Neural cell (in vitro differentiated cells): ENCODE data around the gene WBP4. TPM values are rescaled to one million over a fixed set of nuclear protein-coding genes. Genes with fewer than 3 reads are reported as not detected.
A peak's percentile ranks its signal among the peaks of the same experiment; 100 is the strongest.

Experiments used
- H2AFZ ChIP-seq: fragments of 200-600, 300-800 bp; sonication (generic), shearing (Covaris generic); 2 replicates; pipeline ENCODE4 v1.6.0; 2014; ENCODE audit warnings: low read depth, mild to moderate bottlenecking, antibody characterized with exemption, low read length, moderate library complexity
- H3F3A ChIP-seq: fragments of 200-600 bp; shearing (Covaris generic); 2 replicates; pipeline ENCODE4 v1.6.1; 2016; ENCODE audit warnings: mild to moderate bottlenecking, moderate library complexity, mixed read lengths, antibody characterized with exemption, low read length; ENCODE audit not compliant: insufficient read depth, poor library complexity, severe bottlenecking
- H3K27ac ChIP-seq: fragments of 200-600, 300-800 bp; sonication (generic), shearing (Covaris generic); 2 replicates; pipeline ENCODE4 v1.5.1; 2014; ENCODE audit warnings: mild to moderate bottlenecking, low read length, moderate library complexity
- H3K27me3 ChIP-seq: fragments of 300-800, 200-600 bp; sonication (generic), shearing (Covaris generic); 2 replicates; pipeline ENCODE4 v1.6.0; 2014; ENCODE audit warnings: mild to moderate bottlenecking, low read depth, low read length, moderate library complexity; ENCODE audit not compliant: insufficient read depth
- H3K36me3 ChIP-seq: fragments of 300-800, 200-600 bp; sonication (generic), shearing (Covaris generic); 2 replicates; pipeline ENCODE4 v1.5.1; 2014; ENCODE audit warnings: mild to moderate bottlenecking, antibody characterized with exemption, low read length, moderate library complexity; ENCODE audit not compliant: insufficient read depth
- H3K4me2 ChIP-seq: fragments of 300-800, 200-600 bp; sonication (generic), shearing (Covaris generic); 2 replicates; pipeline ENCODE4 v1.6.0; 2014; ENCODE audit warnings: mild to moderate bottlenecking, low read length
- H3K4me3 ChIP-seq: fragments of 300-800, 200-600 bp; sonication (generic), shearing (Covaris generic); 2 replicates; pipeline ENCODE4 v1.5.1; 2014; ENCODE audit warnings: mild to moderate bottlenecking, low read length, moderate library complexity
- H3K79me2 ChIP-seq: fragments of 200-600 bp; shearing (Covaris generic); replicated peaks from 2 replicates; pipeline ENCODE4 v1.6.0; 2014; ENCODE audit warnings: mild to moderate bottlenecking, low read length, moderate library complexity; ENCODE audit not compliant: insufficient read depth
- H3K9ac ChIP-seq: fragments of 300-800, 200-600 bp; sonication (generic), shearing (Covaris generic); 2 replicates; pipeline ENCODE4 v1.6.1; 2016; ENCODE audit warnings: mild to moderate bottlenecking, low read length, mixed read lengths
- H3K9me2 ChIP-seq: fragments of 200-600 bp; shearing (Covaris generic); 2 replicates; pipeline ENCODE4 v1.6.1; 2016; ENCODE audit warnings: mild to moderate bottlenecking, low read length, mixed read lengths; ENCODE audit not compliant: insufficient read depth
- H3K9me3 ChIP-seq: fragments of 200-600, 300-800 bp; sonication (generic), shearing (Covaris generic); 2 replicates; pipeline ENCODE4 v1.6.1; 2016; ENCODE audit warnings: mild to moderate bottlenecking, mixed run types, low read length, moderate library complexity, mixed read lengths
- H4K20me1 ChIP-seq: fragments of 200-600 bp; shearing (Covaris generic); 2 replicates; pipeline ENCODE4 v1.6.1; 2016; ENCODE audit warnings: mild to moderate bottlenecking, mixed run types; ENCODE audit not compliant: insufficient read depth
- CTCF ChIP-seq: fragments of 450-650 bp; IDR thresholded peaks from 2 replicates; pipeline ENCODE4 v1.5.1; 2014; ENCODE audit warnings: antibody characterized with exemption, mild to moderate bottlenecking, moderate library complexity; ENCODE audit not compliant: poor library complexity, severe bottlenecking
- EP300 ChIP-seq: fragments of 450-650 bp; conservative IDR thresholded peaks from 2 replicates; pipeline ENCODE4 v1.6.1; 2014; ENCODE audit warnings: antibody characterized with exemption, mild to moderate bottlenecking, moderate library complexity; ENCODE audit not compliant: poor library complexity, severe bottlenecking
- EZH2 ChIP-seq: fragments of 200-600, 300-800 bp; shearing (Covaris generic), sonication (generic); IDR thresholded peaks from 2 replicates; pipeline ENCODE4 v1.6.1; 2014; ENCODE audit warnings: antibody characterized with exemption, low read length, borderline replicate concordance, mild to moderate bottlenecking; ENCODE audit not compliant: insufficient read depth, poor library complexity, severe bottlenecking
- MXI1 ChIP-seq: fragments of 450-650 bp; conservative IDR thresholded peaks from 2 replicates; pipeline ENCODE4 v1.6.1; 2014; ENCODE audit warnings: antibody characterized with exemption, mild to moderate bottlenecking; ENCODE audit not compliant: poor library complexity, severe bottlenecking
- POLR2AphosphoS5 ChIP-seq: IDR thresholded peaks from 2 replicates; pipeline ENCODE4 v1.6.1; 2012
- RAD21 ChIP-seq: fragments of 450-650 bp; conservative IDR thresholded peaks from 2 replicates; pipeline ENCODE4 v1.6.1; 2014; ENCODE audit warnings: antibody characterized with exemption, mild to moderate bottlenecking, moderate library complexity
- REST ChIP-seq: IDR thresholded peaks from 2 replicates; pipeline ENCODE4 v1.6.1; 2012; ENCODE audit warnings: borderline replicate concordance
- SMC3 ChIP-seq: fragments of 450-650 bp; conservative IDR thresholded peaks from 2 replicates; pipeline ENCODE4 v1.6.1; 2014; ENCODE audit warnings: antibody characterized with exemption, mild to moderate bottlenecking, moderate library complexity; ENCODE audit not compliant: poor library complexity
- TAF1 ChIP-seq: IDR thresholded peaks from 2 replicates; pipeline ENCODE4 v1.6.1; 2012; ENCODE audit warnings: low read depth
- polyA plus RNA-seq: library from polyadenylated mRNA; depleted of rRNA; stranded (reverse); fragments of >200 nt; gene quantifications from 2 replicates; pipeline ENCODE4 v1.2.3, GENCODE V29; 2014

Gene WBP4
- polyA plus RNA-seq, 1 donor from 2014 or later = 19.0 TPM

GRCh38 chr13:41056826-41057711, 4.2 kb upstream of the WBP4 start:
- no peak overlapping the region for H3K27ac ChIP-seq
- H3K9me2 ChIP-seq = no peaks in the 10 kb centered on the region
- peaks cover 11% of the 10 kb centered on the region for H3F3A ChIP-seq
- H3K4me2 ChIP-seq = no peak overlapping the region
- no peaks in the 10 kb centered on the region for H3K79me2 ChIP-seq
- no peak overlapping the region for H2AFZ ChIP-seq
- no peak for TF ChIP-seq EP300
- no peak for TF ChIP-seq MXI1
- no peak for TF ChIP-seq CTCF
- no peak overlapping the region for H3K9ac ChIP-seq
- no peaks in the 10 kb centered on the region for H4K20me1 ChIP-seq
- no peaks in the 10 kb centered on the region for H3K36me3 ChIP-seq
- no peaks in the 10 kb centered on the region for H3K27me3 ChIP-seq
- no peaks in the 10 kb centered on the region for H3K9me3 ChIP-seq
- H3K4me3 ChIP-seq = no peak overlapping the region

GRCh38 chr13:41058295-41059070, 2.8 kb upstream of the WBP4 start:
- Histone ChIP-seq H3K9me3 (no peaks in the 10 kb centered on the region), H3K4me3 (peak overlapping the region; percentile 90), H3K79me2 (peaks cover 8% of the 10 kb centered on the region), H3K9ac (no peak overlapping the region), H4K20me1 (no peaks in the 10 kb centered on the region), H3K27ac (no peak overlapping the region), H2AFZ (no peak overlapping the region), H3K36me3 (no peaks in the 10 kb centered on the region), H3K4me2 (peak overlapping the region; percentile 94), H3K9me2 (no peaks in the 10 kb centered on the region), H3F3A (peaks cover 12% of the 10 kb centered on the region), H3K27me3 (no peaks in the 10 kb centered on the region)
- TF ChIP-seq REST (no peak), SMC3 (no peak), EZH2 (no peak), CTCF (no peak), MXI1 (no peak), RAD21 (no peak), POLR2AphosphoS5 (no peak), EP300 (no peak), TAF1 (no peak)
